Liver (tissue), 3 donors: ENCODE data around the gene ALPI.

Source experiments
- EGR1 ChIP-seq, 2 donors: IDR thresholded peaks; 2 replicates each; pipeline ENCODE4 v1.6.1; 2016 to 2018; ENCODE audit warnings: antibody characterized with exemption in 2 of 2, low read depth in 2 of 2
- FOXA2 ChIP-seq: IDR thresholded peaks from 2 replicates; pipeline ENCODE4 v1.6.1; 2016; ENCODE audit warnings: antibody characterized with exemption
- RAD21 ChIP-seq, 2 donors: IDR thresholded peaks; 2 replicates each; pipeline ENCODE4 v1.6.1; 2016; ENCODE audit warnings: antibody characterized with exemption in 2 of 2, mild to moderate bottlenecking in 2 of 2
- RXRA ChIP-seq, 2 donors: IDR thresholded peaks; 2 replicates each; pipeline ENCODE4 v1.6.1; 2017 to 2018; ENCODE audit warnings: antibody characterized with exemption in 2 of 2, mild to moderate bottlenecking in 1 of 2
- TAF1 ChIP-seq: conservative IDR thresholded peaks from 2 replicates; pipeline ENCODE4 v1.6.1; 2016; ENCODE audit warnings: antibody characterized with exemption, mild to moderate bottlenecking
- YY1 ChIP-seq: IDR thresholded peaks from 2 replicates; pipeline ENCODE4 v1.6.1; 2016; ENCODE audit warnings: antibody characterized with exemption, mild to moderate bottlenecking
- TF ChIP-seq, protein P1 (sequence below): fragments of 150-350 bp; IDR thresholded peaks from 2 replicates; pipeline ENCODE4 v1.5.1; 2017; ENCODE audit warnings: improper control_type of control experiment, low read depth, low read length; ENCODE audit not compliant: missing input control
- TF ChIP-seq, protein P2 (sequence below): IDR thresholded peaks from 2 replicates; pipeline ENCODE4 v1.6.1; 2016; ENCODE audit warnings: antibody characterized with exemption
- donor health status: healthy.
- donor health status: healthy.

DNA sequence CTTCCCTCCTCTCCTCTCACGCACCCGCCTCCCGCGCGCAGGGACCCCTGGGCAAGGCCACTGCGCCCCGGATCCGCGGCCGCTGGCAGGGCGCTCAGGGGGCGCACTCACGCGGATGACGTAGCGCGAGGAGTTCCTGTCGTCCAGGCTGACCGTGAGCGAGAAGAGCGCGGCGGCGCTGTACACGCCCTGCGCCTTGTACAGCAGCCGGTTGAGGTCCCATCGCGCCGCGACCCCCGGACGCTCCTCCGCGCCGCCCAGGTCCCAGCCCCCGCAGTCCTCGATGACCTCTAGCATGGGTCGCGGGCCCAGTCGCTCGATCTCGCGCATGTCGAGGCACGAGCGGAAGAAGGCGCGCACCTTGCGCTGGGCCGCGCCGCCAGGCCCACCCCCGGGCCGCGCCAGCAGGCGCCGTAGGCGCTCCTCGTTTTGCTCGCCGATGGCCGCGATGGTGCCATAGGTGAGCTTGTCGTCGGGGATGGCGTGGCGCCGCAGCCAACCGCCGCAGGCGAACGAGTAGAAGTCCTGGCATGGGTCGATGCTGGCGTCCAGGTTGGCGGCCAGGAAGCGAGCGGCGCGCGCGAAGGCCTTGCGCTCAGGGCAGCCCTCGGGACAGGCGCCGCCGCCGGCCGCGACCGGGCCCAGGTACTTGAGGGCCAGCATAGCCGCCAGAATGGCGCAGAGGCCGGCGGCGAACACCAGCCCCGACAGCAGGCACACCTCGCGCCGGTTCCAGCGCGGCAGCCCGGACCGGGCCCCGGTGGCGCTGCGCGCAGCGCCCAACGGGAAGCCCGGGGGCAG is 30.0 kb downstream of the ALPI start:
- TF ChIP-seq, protein P1, sequence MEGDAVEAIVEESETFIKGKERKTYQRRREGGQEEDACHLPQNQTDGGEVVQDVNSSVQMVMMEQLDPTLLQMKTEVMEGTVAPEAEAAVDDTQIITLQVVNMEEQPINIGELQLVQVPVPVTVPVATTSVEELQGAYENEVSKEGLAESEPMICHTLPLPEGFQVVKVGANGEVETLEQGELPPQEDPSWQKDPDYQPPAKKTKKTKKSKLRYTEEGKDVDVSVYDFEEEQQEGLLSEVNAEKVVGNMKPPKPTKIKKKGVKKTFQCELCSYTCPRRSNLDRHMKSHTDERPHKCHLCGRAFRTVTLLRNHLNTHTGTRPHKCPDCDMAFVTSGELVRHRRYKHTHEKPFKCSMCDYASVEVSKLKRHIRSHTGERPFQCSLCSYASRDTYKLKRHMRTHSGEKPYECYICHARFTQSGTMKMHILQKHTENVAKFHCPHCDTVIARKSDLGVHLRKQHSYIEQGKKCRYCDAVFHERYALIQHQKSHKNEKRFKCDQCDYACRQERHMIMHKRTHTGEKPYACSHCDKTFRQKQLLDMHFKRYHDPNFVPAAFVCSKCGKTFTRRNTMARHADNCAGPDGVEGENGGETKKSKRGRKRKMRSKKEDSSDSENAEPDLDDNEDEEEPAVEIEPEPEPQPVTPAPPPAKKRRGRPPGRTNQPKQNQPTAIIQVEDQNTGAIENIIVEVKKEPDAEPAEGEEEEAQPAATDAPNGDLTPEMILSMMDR, result no peak
- TF ChIP-seq YY1, result no peak
- TF ChIP-seq RXRA (IDR thresholded peaks at IDR 0.05), result no peak
- no peak for TF ChIP-seq RAD21 (IDR thresholded peaks at IDR 0.05)
- TF ChIP-seq EGR1 (IDR thresholded peaks at IDR 0.05; ENCODE audit: low read depth in 2 of 2), result no peak
- TF ChIP-seq FOXA2, result no peak
- TF ChIP-seq, protein P2, sequence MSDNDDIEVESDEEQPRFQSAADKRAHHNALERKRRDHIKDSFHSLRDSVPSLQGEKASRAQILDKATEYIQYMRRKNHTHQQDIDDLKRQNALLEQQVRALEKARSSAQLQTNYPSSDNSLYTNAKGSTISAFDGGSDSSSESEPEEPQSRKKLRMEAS, result no peak
- TF ChIP-seq TAF1, result no peak
